PFSK-1 (cell line): ENCODE measurements around the gene CELF5.

ENCODE experiments used
- FOXP2 ChIP-seq: optimal IDR thresholded peaks from 2 replicates; pipeline ENCODE3; 2011; ENCODE audit warnings: borderline replicate concordance, control low read depth, inconsistent platforms; ENCODE audit not compliant: insufficient read depth; ENCODE audit errors: extremely low read length, extremely low read depth
- POLR2AphosphoS5 ChIP-seq: IDR thresholded peaks from 2 replicates; pipeline ENCODE4 v1.6.1; 2012; ENCODE audit warnings: low read depth, mild to moderate bottlenecking, control low read depth, low read length, moderate library complexity
- REST ChIP-seq, 2 experiments: IDR thresholded peaks; 2 replicates each; pipeline versions ENCODE4 v1.6.1 to v1.8.0; 2011 to 2012; ENCODE audit warnings: low read depth in 2 of 2, low read length in 2 of 2, control low read depth in 1 of 2, inconsistent platforms in 1 of 2, mild to moderate bottlenecking in 1 of 2, moderate library complexity in 1 of 2; ENCODE audit not compliant: insufficient read depth in 1 of 2
- SIN3A ChIP-seq: IDR thresholded peaks from 2 replicates; pipeline ENCODE4 v1.6.1; 2012; ENCODE audit warnings: mild to moderate bottlenecking, low read length, moderate library complexity, borderline replicate concordance; ENCODE audit not compliant: insufficient read depth
- TAF1 ChIP-seq: IDR thresholded peaks from 2 replicates; pipeline ENCODE4 v1.6.1; 2012; ENCODE audit warnings: low read length, control low read depth, borderline replicate concordance; ENCODE audit not compliant: insufficient read depth

CELF5 gene

GRCh38 chr19:3178973-3179738 lies 45.3 kb upstream of the CELF5 start:
- TF ChIP-seq SIN3A (no peak), REST (IDR thresholded peaks at IDR 0.05; ENCODE audit: insufficient read depth in 1 of 2, low read depth in 2 of 2, low read length in 2 of 2) (no peak), TAF1 (no peak), FOXP2 (no peak), POLR2AphosphoS5 (no peak)

GRCh38 chr19:3179739-3180293 lies 44.6 kb upstream of the CELF5 start:
- TF ChIP-seq FOXP2 (no peak), SIN3A (no peak), POLR2AphosphoS5 (no peak), REST (IDR thresholded peaks at IDR 0.05; ENCODE audit: insufficient read depth in 1 of 2, low read depth in 2 of 2, low read length in 2 of 2) (no peak)

GRCh38 chr19:3183721-3184641 lies 40.5 kb upstream of the CELF5 start:
- TF ChIP-seq SIN3A (no peak), POLR2AphosphoS5 (no peak), FOXP2 (no peak), TAF1 (no peak), REST (IDR thresholded peaks at IDR 0.05; ENCODE audit: insufficient read depth in 1 of 2, low read depth in 2 of 2, low read length in 2 of 2) (no peak)

GRCh38 chr19:3184847-3185460 lies 39.5 kb upstream of the CELF5 start:
- TF ChIP-seq FOXP2 (no peak), SIN3A (peak; percentile 99; the same call in 1 of the 2 replicates), TAF1 (peak; percentile 33; the same call in 1 of the 2 replicates)

GRCh38 chr19:3185461-3186159 lies 38.9 kb upstream of the CELF5 start, which contains the start of gene NCLN:
Gene NCLN (plus strand): TSS chr19:3185930. CDS start chr19:3186031, 101 bp downstream.
- TF ChIP-seq REST (IDR thresholded peaks at IDR 0.05; ENCODE audit: insufficient read depth in 1 of 2, low read depth in 2 of 2, low read length in 2 of 2) (no peak; a peak in 1 of 4 replicates), POLR2AphosphoS5 (no peak; the same call in 1 of the 2 replicates), SIN3A (no peak), TAF1 (peak; percentile 67; the same call in 1 of the 2 replicates), FOXP2 (peak; percentile 22)
